Measurements from ENCODE around the gene DEDD2. TPM values are rescaled to one million over a fixed set of nuclear protein-coding genes. Genes with fewer than 3 reads are reported as not detected.

The DEDD2 gene
- total RNA-seq, 1 donor from 2014 or later, result 19.9 TPM

- peaks cover 18% of the 10 kb centered on the region for H3K4me1 Mint-ChIP-seq (ENCODE audit: low read depth)
- H3K9me3 Mint-ChIP-seq (ENCODE audit: low read depth), result no peaks in the 10 kb centered on the region
- no peak overlapping the region for H3K4me3 Mint-ChIP-seq (ENCODE audit: unreplicated experiment)
- no peaks in the 10 kb centered on the region for H3K27me3 Mint-ChIP-seq (ENCODE audit: low read depth)
- H3K36me3 Mint-ChIP-seq (ENCODE audit: low read depth), result peaks cover 31% of the 10 kb centered on the region
- no peak for TF ChIP-seq CTCF (IDR thresholded peaks at IDR 0.05)
- DNase-seq (ENCODE audit: low spot score), result no peak
- no peak overlapping the region for H3K27ac Mint-ChIP-seq (ENCODE audit: unreplicated experiment)
Observed at GRCh38 chr19:42226886-42227285, 9.4 kb upstream of the DEDD2 start.

- Mint-ChIP-seq H3K4me3 (ENCODE audit: unreplicated experiment) (no peak overlapping the region), H3K27me3 (ENCODE audit: low read depth) (no peaks in the 10 kb centered on the region), H3K9me3 (ENCODE audit: low read depth) (no peaks in the 10 kb centered on the region), H3K36me3 (ENCODE audit: low read depth) (peaks cover 28% of the 10 kb centered on the region), H3K27ac (ENCODE audit: unreplicated experiment) (no peak overlapping the region), H3K4me1 (ENCODE audit: low read depth) (peaks cover 24% of the 10 kb centered on the region)
- no peak for DNase-seq (ENCODE audit: low spot score)
- no peak for TF ChIP-seq CTCF (IDR thresholded peaks at IDR 0.05)
Observed at GRCh38 chr19:42225718-42226292, 8.3 kb upstream of the DEDD2 start.

GRCh38 chr19:42224940-42225717 lies 7.7 kb upstream of the DEDD2 start:
- Mint-ChIP-seq H3K27ac (ENCODE audit: unreplicated experiment) (no peak overlapping the region), H3K36me3 (ENCODE audit: low read depth) (peaks cover 28% of the 10 kb centered on the region), H3K9me3 (ENCODE audit: low read depth) (no peaks in the 10 kb centered on the region), H3K4me1 (ENCODE audit: low read depth) (peaks cover 27% of the 10 kb centered on the region), H3K27me3 (ENCODE audit: low read depth) (no peaks in the 10 kb centered on the region), H3K4me3 (ENCODE audit: unreplicated experiment) (no peak overlapping the region)
- TF ChIP-seq CTCF (IDR thresholded peaks at IDR 0.05), result no peak
- no peak for DNase-seq (ENCODE audit: low spot score)

GRCh38 chr19:42220751-42221097 lies 3.2 kb upstream of the DEDD2 start:
- DNase-seq (ENCODE audit: low spot score), result no peak
- Mint-ChIP-seq H3K4me3 (ENCODE audit: unreplicated experiment) (peak overlapping the region; percentile 90), H3K9me3 (ENCODE audit: low read depth) (no peaks in the 10 kb centered on the region), H3K36me3 (ENCODE audit: low read depth) (peaks cover 8% of the 10 kb centered on the region), H3K4me1 (ENCODE audit: low read depth) (peaks cover 45% of the 10 kb centered on the region), H3K27me3 (ENCODE audit: low read depth) (no peaks in the 10 kb centered on the region), H3K27ac (ENCODE audit: unreplicated experiment) (peak overlapping the region; percentile 98)
- no peak for TF ChIP-seq CTCF (IDR thresholded peaks at IDR 0.05)

GRCh38 chr19:42219812-42220750 lies 2.6 kb upstream of the DEDD2 start, which contains the start of gene ZNF526:
Gene ZNF526, plus strand, starts transcription at chr19:42220312. Its CDS starts 4,092 bp downstream, at chr19:42224404.
- Mint-ChIP-seq H3K36me3 (ENCODE audit: low read depth) (peaks cover 7% of the 10 kb centered on the region), H3K4me3 (ENCODE audit: unreplicated experiment) (peak within 1 kb of the TSS; percentile 90), H3K27ac (ENCODE audit: unreplicated experiment) (peak within 1 kb of the TSS; percentile 98), H3K27me3 (ENCODE audit: low read depth) (no peaks in the 10 kb centered on the region), H3K9me3 (ENCODE audit: low read depth) (no peaks in the 10 kb centered on the region), H3K4me1 (ENCODE audit: low read depth) (peaks cover 52% of the 10 kb centered on the region)
- no peak for TF ChIP-seq CTCF (IDR thresholded peaks at IDR 0.05)
- DNase-seq (ENCODE audit: low spot score), result peak; percentile 99
